ENCODE data around the gene IL18. TPM values are rescaled to one million over a fixed set of nuclear protein-coding genes. Genes with fewer than 3 reads are reported as not detected.
"Not testable (repeated sequence)": the region's sequence is repeated elsewhere in the genome, so short reads cannot be mapped to it uniquely, and the experiment has no call there.

The IL18 gene
- total and polyA plus RNA-seq, 2 donors (not counting 1 experiment from before 2014, with no cell fraction given) = 0.17 to 0.23 TPM

- no peak overlapping the region for H3K9ac ChIP-seq (ENCODE audit: insufficient read depth, low read length)
- no peaks in the 10 kb centered on the region for H4K20me1 ChIP-seq (ENCODE audit: control insufficient read depth, extremely low read depth, insufficient read depth, low read length)
- H3K4me3 ChIP-seq (replicated peaks in 1 of 4; ENCODE audit: control extremely low read depth in 1 of 4, insufficient read depth in 1 of 4, low read depth in 3 of 4, low read length in 4 of 4) = no peak overlapping the region
- no peaks in the 10 kb centered on the region for H3K4me1 ChIP-seq (ENCODE audit: control insufficient read depth, extremely low read depth, insufficient read depth, low read length)
- no peak for TF ChIP-seq EZH2 (IDR thresholded peaks at IDR 0.05; ENCODE audit: low read length, missing control alignments)
- TF ChIP-seq CTCF (conservative IDR thresholded peaks at IDR 0.05 in 1 of 2, IDR thresholded peaks at IDR 0.05 in 1 of 2; ENCODE audit: low read depth in 1 of 2, low read length in 2 of 2) = no peak
- H2AFZ ChIP-seq (ENCODE audit: low read length) = no peak overlapping the region
- no peaks in the 10 kb centered on the region for H3K27me3 ChIP-seq (ENCODE audit: control insufficient read depth, insufficient read depth, low read length)
- H3K9me3 ChIP-seq (ENCODE audit: control insufficient read depth, insufficient read depth, low read depth, low read length) = no peaks in the 10 kb centered on the region
- DNase-seq (ENCODE audit: low read depth in 2 of 2) = no peak
- H3K36me3 ChIP-seq (ENCODE audit: control insufficient read depth, insufficient read depth, low read length) = peaks cover 4% of the 10 kb centered on the region
- H3K27ac ChIP-seq (ENCODE audit: insufficient read depth, low read length) = no peak overlapping the region
- H3K4me2 ChIP-seq (ENCODE audit: extremely low read depth, insufficient read depth, low read length) = no peak overlapping the region
- no peaks in the 10 kb centered on the region for H3K79me2 ChIP-seq (ENCODE audit: control insufficient read depth, insufficient read depth, low read length)
These were observed 66.0 kb downstream of the IL18 start for GRCh38 chr11:112097734-112098528.

GRCh38 chr11:112096194-112096593, 67.7 kb downstream of the IL18 start:
- DNase-seq (ENCODE audit: low read depth in 2 of 2) = no peak
- Histone ChIP-seq H3K36me3 (ENCODE audit: control insufficient read depth, insufficient read depth, low read length) (peaks cover 4% of the 10 kb centered on the region), H3K4me3 (replicated peaks in 1 of 4; ENCODE audit: control extremely low read depth in 1 of 4, insufficient read depth in 1 of 4, low read depth in 3 of 4, low read length in 4 of 4) (no peak overlapping the region), H3K9me3 (ENCODE audit: control insufficient read depth, insufficient read depth, low read depth, low read length) (no peaks in the 10 kb centered on the region), H3K4me2 (ENCODE audit: extremely low read depth, insufficient read depth, low read length) (no peak overlapping the region), H3K4me1 (ENCODE audit: control insufficient read depth, extremely low read depth, insufficient read depth, low read length) (no peaks in the 10 kb centered on the region), H2AFZ (ENCODE audit: low read length) (no peak overlapping the region), H3K27me3 (ENCODE audit: control insufficient read depth, insufficient read depth, low read length) (no peaks in the 10 kb centered on the region), H3K27ac (ENCODE audit: insufficient read depth, low read length) (no peak overlapping the region), H3K79me2 (ENCODE audit: control insufficient read depth, insufficient read depth, low read length) (no peaks in the 10 kb centered on the region), H4K20me1 (ENCODE audit: control insufficient read depth, extremely low read depth, insufficient read depth, low read length) (no peaks in the 10 kb centered on the region), H3K9ac (ENCODE audit: insufficient read depth, low read length) (no peak overlapping the region)
- TF ChIP-seq EZH2 (IDR thresholded peaks at IDR 0.05; ENCODE audit: low read length, missing control alignments) (no peak), CTCF (conservative IDR thresholded peaks at IDR 0.05 in 1 of 2, IDR thresholded peaks at IDR 0.05 in 1 of 2; ENCODE audit: low read depth in 1 of 2, low read length in 2 of 2) (no peak)

- not testable (repeated sequence) for H3K4me2 ChIP-seq (ENCODE audit: extremely low read depth, insufficient read depth, low read length); H3K9ac ChIP-seq (ENCODE audit: insufficient read depth, low read length); H3K4me1 ChIP-seq (ENCODE audit: control insufficient read depth, extremely low read depth, insufficient read depth, low read length); H3K4me3 ChIP-seq (replicated peaks in 1 of 4; ENCODE audit: control extremely low read depth in 1 of 4, insufficient read depth in 1 of 4, low read depth in 3 of 4, low read length in 4 of 4); H2AFZ ChIP-seq (ENCODE audit: low read length); H3K36me3 ChIP-seq (ENCODE audit: control insufficient read depth, insufficient read depth, low read length); H3K9me3 ChIP-seq (ENCODE audit: control insufficient read depth, insufficient read depth, low read depth, low read length); H3K79me2 ChIP-seq (ENCODE audit: control insufficient read depth, insufficient read depth, low read length); H3K27ac ChIP-seq (ENCODE audit: insufficient read depth, low read length); H3K27me3 ChIP-seq (ENCODE audit: control insufficient read depth, insufficient read depth, low read length); H4K20me1 ChIP-seq (ENCODE audit: control insufficient read depth, extremely low read depth, insufficient read depth, low read length); DNase-seq (ENCODE audit: low read depth in 2 of 2)
These were observed 68.6 kb downstream of the IL18 start for GRCh38 chr11:112095302-112095701.

Other genes starting within 250 kb of the IL18 start
- 0.51 and 0.99 TPM in 2 replicates for gene C11orf52, start 245.2 kb downstream of the IL18 start, total RNA-seq
- gene C11orf52, start 245.2 kb downstream of the IL18 start, polyA plus RNA-seq = 0.32 and 1.3 TPM in 2 replicates
- 18.2 and 19.8 TPM in 2 replicates for gene DIXDC1, start 226.8 kb downstream of the IL18 start, total RNA-seq
- 8.4 and 14.3 TPM in 2 replicates for gene DIXDC1, start 226.8 kb downstream of the IL18 start, polyA plus RNA-seq
- 26.2 and 33.9 TPM in 2 replicates for gene DLAT, start 138.7 kb downstream of the IL18 start, total RNA-seq
- 37.8 and 48.8 TPM in 2 replicates for gene DLAT, start 138.7 kb downstream of the IL18 start, polyA plus RNA-seq
- gene PIH1D2, start 90.1 kb downstream of the IL18 start, total RNA-seq = 1.5 TPM in 2 replicates
- gene PIH1D2, start 90.1 kb downstream of the IL18 start, polyA plus RNA-seq = 1.7 and 1.9 TPM in 2 replicates
- gene NKAPD1, start 89.8 kb downstream of the IL18 start, total RNA-seq = 25.8 and 26.2 TPM in 2 replicates
- gene NKAPD1, start 89.8 kb downstream of the IL18 start, polyA plus RNA-seq = 24.1 and 27.5 TPM in 2 replicates
- gene TIMM8B, start 77.3 kb downstream of the IL18 start, total RNA-seq = 46.7 and 55.3 TPM in 2 replicates
- 61.7 and 75.3 TPM in 2 replicates for gene TIMM8B, start 77.3 kb downstream of the IL18 start, polyA plus RNA-seq
- gene SDHD, start 77.2 kb downstream of the IL18 start, total RNA-seq = 186 and 203 TPM in 2 replicates
- 148 and 176 TPM in 2 replicates for gene SDHD, start 77.2 kb downstream of the IL18 start, polyA plus RNA-seq
- 0.17 TPM in 1 of 2 replicates, not detected in the other for gene TEX12, start 3.3 kb upstream of the IL18 start, total RNA-seq
- 0.09 TPM in 1 of 2 replicates, not detected in the other for gene TEX12, start 3.3 kb upstream of the IL18 start, polyA plus RNA-seq
- gene BCO2, start 11.4 kb upstream of the IL18 start, total RNA-seq = 1.0 and 2.1 TPM in 2 replicates
- 0.36 and 0.42 TPM in 2 replicates for gene BCO2, start 11.4 kb upstream of the IL18 start, polyA plus RNA-seq
- 47.5 and 69.0 TPM in 2 replicates for gene PTS, start 62.3 kb upstream of the IL18 start, total RNA-seq
- gene PTS, start 62.3 kb upstream of the IL18 start, polyA plus RNA-seq = 47.4 and 51.6 TPM in 2 replicates
- gene PLET1, start 96.8 kb upstream of the IL18 start, total RNA-seq = not detected in 2 replicates
- gene PLET1, start 96.8 kb upstream of the IL18 start, polyA plus RNA-seq = not detected in 2 replicates